Keratinocyte (primary cell): ENCODE data around the gene NIM1K.

Experiments
- EZH2 ChIP-seq: IDR thresholded peaks from one replicate; pipeline ENCODE4 v1.6.1; 2012; ENCODE audit warnings: inconsistent platforms, mild to moderate bottlenecking, low read length, moderate library complexity
- TF ChIP-seq, protein P1 (sequence below), 3 experiments: IDR thresholded peaks in 1 of 3; conservative IDR thresholded peaks in 1 of 3; optimal IDR thresholded peaks in 1 of 3; 2 replicates in 2 of 3; 3 replicates in 1 of 3; pipeline versions ENCODE3 to v1.5.1; 2011; ENCODE audit warnings: low read length in 3 of 3, mild to moderate bottlenecking in 3 of 3, moderate library complexity in 2 of 3, control low read depth in 1 of 3, inconsistent platforms in 1 of 3; ENCODE audit not compliant: insufficient read depth in 2 of 3; ENCODE audit errors: extremely low read depth in 1 of 3

DNA sequence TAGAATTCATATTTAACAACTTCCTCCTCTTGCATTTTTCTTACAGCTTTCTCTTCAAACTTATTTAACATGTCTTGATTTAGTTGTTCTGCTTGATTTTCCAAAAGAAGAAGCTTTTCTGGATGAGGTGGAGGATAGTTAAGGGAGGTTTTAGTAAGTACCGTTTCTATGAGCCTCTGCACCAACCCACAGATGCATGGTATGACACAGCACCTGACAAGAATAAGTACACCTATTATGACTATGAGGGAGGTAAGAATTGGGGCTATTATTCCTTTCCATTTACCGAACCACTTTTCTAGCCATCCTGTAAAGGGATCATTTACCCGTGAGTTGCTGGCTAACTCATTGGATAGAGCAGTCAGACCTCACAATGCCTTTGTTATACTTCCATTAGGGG is 123.7 kb downstream of the NIM1K start:
- TF ChIP-seq, protein P1, sequence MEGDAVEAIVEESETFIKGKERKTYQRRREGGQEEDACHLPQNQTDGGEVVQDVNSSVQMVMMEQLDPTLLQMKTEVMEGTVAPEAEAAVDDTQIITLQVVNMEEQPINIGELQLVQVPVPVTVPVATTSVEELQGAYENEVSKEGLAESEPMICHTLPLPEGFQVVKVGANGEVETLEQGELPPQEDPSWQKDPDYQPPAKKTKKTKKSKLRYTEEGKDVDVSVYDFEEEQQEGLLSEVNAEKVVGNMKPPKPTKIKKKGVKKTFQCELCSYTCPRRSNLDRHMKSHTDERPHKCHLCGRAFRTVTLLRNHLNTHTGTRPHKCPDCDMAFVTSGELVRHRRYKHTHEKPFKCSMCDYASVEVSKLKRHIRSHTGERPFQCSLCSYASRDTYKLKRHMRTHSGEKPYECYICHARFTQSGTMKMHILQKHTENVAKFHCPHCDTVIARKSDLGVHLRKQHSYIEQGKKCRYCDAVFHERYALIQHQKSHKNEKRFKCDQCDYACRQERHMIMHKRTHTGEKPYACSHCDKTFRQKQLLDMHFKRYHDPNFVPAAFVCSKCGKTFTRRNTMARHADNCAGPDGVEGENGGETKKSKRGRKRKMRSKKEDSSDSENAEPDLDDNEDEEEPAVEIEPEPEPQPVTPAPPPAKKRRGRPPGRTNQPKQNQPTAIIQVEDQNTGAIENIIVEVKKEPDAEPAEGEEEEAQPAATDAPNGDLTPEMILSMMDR (optimal IDR thresholded peaks at IDR 0.05 in 1 of 3, IDR thresholded peaks at IDR 0.05 in 1 of 3, conservative IDR thresholded peaks at IDR 0.05 in 1 of 3; ENCODE audit: extremely low read depth in 1 of 3, insufficient read depth in 2 of 3, low read length in 3 of 3), result no peak
- TF ChIP-seq EZH2, result no peak
